ENCODE measurements around the gene ZFC3H1. TPM values are rescaled to one million over a fixed set of nuclear protein-coding genes. Genes with fewer than 3 reads are reported as not detected.

Gene ZFC3H1
- total and polyA plus RNA-seq, 2 of the 13 experiments (the other 11 are each of a cell fraction or from before 2014, with no cell fraction given) = 17.1 to 38.3 TPM

DNA sequence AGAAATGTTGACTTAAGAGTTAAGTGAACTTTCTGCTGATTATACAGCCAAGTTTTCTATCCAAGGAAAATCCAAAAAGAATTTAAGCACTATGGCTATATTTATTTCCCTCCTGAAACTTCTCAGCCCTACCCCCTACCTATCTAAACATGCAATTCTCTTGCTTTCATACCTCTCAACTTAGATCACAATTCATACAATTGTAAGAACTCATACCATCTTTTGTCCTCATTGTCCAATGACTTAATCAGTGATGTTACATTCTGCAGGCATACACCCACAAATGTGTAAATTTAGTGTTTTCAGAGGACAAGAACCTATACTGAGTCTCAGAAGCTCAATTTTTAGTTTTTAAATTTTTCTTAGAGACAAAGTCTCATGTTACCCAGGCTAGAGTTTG lies 62.1 kb downstream of the ZFC3H1 start (continued):
- TF ChIP-seq, protein P1, sequence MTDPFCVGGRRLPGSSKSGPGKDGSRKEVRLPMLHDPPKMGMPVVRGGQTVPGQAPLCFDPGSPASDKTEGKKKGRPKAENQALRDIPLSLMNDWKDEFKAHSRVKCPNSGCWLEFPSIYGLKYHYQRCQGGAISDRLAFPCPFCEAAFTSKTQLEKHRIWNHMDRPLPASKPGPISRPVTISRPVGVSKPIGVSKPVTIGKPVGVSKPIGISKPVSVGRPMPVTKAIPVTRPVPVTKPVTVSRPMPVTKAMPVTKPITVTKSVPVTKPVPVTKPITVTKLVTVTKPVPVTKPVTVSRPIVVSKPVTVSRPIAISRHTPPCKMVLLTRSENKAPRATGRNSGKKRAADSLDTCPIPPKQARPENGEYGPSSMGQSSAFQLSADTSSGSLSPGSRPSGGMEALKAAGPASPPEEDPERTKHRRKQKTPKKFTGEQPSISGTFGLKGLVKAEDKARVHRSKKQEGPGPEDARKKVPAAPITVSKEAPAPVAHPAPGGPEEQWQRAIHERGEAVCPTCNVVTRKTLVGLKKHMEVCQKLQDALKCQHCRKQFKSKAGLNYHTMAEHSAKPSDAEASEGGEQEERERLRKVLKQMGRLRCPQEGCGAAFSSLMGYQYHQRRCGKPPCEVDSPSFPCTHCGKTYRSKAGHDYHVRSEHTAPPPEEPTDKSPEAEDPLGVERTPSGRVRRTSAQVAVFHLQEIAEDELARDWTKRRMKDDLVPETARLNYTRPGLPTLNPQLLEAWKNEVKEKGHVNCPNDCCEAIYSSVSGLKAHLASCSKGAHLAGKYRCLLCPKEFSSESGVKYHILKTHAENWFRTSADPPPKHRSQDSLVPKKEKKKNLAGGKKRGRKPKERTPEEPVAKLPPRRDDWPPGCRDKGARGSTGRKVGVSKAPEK (CRISPR knock-in tag; IDR thresholded peaks at IDR 0.05; ENCODE audit: borderline replicate concordance) = no peak

DNA sequence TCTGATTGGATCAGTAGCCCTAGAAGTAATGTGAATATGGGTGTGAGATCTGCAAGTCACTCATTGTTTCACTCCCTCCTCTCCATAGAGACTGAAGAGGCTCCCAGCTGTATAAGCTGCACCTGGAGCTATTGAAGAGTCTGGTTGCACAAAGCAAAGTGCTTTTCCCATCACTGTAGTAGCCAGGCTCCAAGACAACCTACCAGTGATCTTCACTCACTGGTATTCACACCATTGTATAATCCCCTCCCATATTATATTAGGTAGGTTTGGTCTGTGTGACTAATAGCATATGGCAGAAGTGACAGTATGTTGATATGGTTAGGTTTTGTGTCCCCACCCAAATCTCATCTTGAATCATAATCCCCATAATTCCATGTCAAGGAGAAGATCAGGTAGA lies 64.4 kb downstream of the ZFC3H1 start:
- no peaks in the 10 kb centered on the region for H3K9me3 ChIP-seq (ENCODE audit: low read length)
- no TSS peak for BruUV-seq (replicated peaks)
- H3K36me3 ChIP-seq (replicated peaks in 1 of 2; ENCODE audit: control insufficient read depth in 1 of 2, insufficient read depth in 2 of 2, low read length in 2 of 2) = no peaks in the 10 kb centered on the region
- CTCF ChIA-PET (ENCODE audit: low intra/inter-chr PET ratio, low total read pairs) = no interaction called here
- no peaks in the 10 kb centered on the region for H3K4me1 ChIP-seq (ENCODE audit: insufficient read depth, low read length)
- H2AFZ ChIP-seq (ENCODE audit: low read length) = no peak overlapping the region
- ATAC-seq (no peak), FAIRE-seq (no peak), DNase-seq (ENCODE audit: low spot score) (no peak)
- H3K4me2 ChIP-seq (ENCODE audit: low read depth, low read length) = no peak overlapping the region
- in situ Hi-C loops (cut with HindIII; ENCODE audit: extremely low pct_ligation_motif_present, low pct_unique_long_range_greater_than_20kb) = no loop called here
- POLR2A ChIA-PET = no interaction called here
- H4K20me1 ChIP-seq (ENCODE audit: insufficient read depth, low read length) = no peaks in the 10 kb centered on the region
- intact Hi-C loops (cut with micrococcal nuclease; ENCODE audit: unreplicated experiment) = no loop called here
- no peak for TF ChIP-seq NONO (IDR thresholded peaks at IDR 0.05)
- no peak for TF ChIP-seq NONO (CRISPR knock-in tag; conservative IDR thresholded peaks at IDR 0.05)
- TF ChIP-seq ZNF598 (CRISPR knock-in tag; IDR thresholded peaks at IDR 0.05; ENCODE audit: borderline replicate concordance) = no peak
- no peaks in the 10 kb centered on the region for H3K27me3 ChIP-seq (ENCODE audit: control insufficient read depth in 1 of 2, insufficient read depth in 2 of 2, low read length in 2 of 2)
- H3K27ac ChIP-seq (ENCODE audit: extremely low read length, insufficient read depth, low read length) = no peak overlapping the region
- H3K9ac ChIP-seq (ENCODE audit: insufficient read depth, low read depth, low read length) = no peak overlapping the region
- H3K79me2 ChIP-seq (ENCODE audit: insufficient read depth, low read length) = no peaks in the 10 kb centered on the region
- no peak overlapping the region for H3K4me3 ChIP-seq (replicated peaks in 1 of 3; ENCODE audit: insufficient read depth in 1 of 3, low read depth in 2 of 3, low read length in 3 of 3)

Measured in HepG2 (cell line).